ENCODE measurements around the gene MT1F.
A peak's percentile ranks its signal among the peaks of the same experiment; 100 is the strongest.
"Not testable (repeated sequence)": the region's sequence is repeated elsewhere in the genome, so short reads cannot be mapped to it uniquely, and the experiment has no call there.

MT1F gene

DNA sequence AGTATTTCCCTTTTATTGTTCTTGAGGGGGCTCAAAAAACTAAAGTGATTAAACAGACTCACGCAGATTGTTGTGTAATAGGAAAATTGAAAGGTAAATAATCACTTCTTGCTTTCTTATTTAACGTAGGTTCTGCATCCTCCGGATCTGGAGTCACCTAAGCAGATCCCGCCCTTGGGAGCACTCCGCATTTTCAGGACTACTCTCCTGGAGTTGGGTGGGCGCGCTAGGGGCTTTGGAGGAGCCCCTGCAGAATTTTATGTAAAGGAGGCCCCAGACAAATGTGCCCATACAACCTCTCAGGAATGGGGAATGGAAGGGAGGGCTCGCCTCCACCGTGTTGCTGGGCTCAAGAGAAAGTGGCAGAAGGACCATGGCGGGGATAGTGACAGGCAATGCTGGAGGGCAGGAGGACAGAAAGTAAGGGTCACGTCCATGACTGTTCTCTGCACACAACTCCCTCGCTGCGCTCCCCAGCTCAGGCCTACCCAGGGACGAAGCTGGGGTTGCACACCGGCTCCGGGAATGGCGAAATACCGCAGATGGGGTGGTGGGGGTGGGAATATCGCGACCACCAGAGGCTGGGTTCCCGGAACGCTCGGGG, 41.0 kb upstream of the MT1F start:
- no peaks in the 10 kb centered on the region for H3K9me3 ChIP-seq (ENCODE audit: control insufficient read depth, low read depth, low read length)
- H3K27me3 ChIP-seq (ENCODE audit: control insufficient read depth, insufficient read depth, low read length) = peaks cover 87% of the 10 kb centered on the region
- H3K36me3 ChIP-seq (ENCODE audit: control insufficient read depth, low read depth, low read length) = no peaks in the 10 kb centered on the region
- no peak overlapping the region for H3K9ac ChIP-seq (ENCODE audit: low read length)
- H3K4me1 ChIP-seq (ENCODE audit: control insufficient read depth, low read depth, low read length) = peaks cover 16% of the 10 kb centered on the region
- H3K4me3 ChIP-seq (ENCODE audit: low read length) = peak overlapping the region; percentile 62
- no peak overlapping the region for H3K27ac ChIP-seq (ENCODE audit: low read length)

DNA sequence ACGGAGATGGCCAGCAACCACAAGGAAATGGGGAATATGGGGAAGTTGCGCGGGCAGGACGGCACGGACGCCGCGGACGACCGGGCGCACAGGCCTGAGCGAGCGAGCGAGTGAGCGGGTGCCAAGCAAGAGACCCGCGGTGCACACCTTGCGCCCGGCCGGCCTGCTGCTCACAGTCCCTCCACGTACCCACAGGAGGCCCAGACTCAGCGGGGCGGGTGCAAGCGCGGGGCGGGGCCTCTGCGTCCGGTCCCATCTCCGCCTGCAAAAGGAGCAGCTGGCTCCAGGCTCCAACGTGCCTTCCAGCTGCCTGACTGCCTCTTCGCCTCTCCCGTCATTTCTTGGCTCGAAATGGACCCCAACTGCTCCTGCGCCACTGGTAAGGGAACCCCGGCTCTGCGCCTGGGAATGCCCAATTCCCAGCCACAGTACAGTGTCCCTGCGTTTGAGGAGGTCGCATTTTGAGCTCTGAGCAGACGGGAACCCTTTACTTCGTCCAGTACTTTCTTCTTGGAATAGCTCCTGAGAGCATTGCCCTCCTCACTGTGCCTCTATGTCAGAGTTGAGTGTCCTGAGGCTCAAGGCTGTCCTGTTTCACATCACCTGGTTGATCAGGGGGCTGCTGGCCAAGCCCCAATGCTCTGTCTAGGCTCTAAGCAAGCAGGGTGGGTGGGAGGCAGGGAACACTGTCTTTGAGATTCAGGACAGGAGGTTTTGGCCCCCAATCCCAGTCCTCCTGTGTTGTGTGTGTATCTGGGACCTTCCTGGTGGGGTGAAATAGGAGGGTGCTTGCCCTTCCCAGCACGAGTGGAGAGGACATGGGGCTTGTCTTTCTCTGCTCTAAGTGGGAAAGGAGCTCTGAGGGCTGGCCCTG, 40.3 kb upstream of the MT1F start:
- no peak overlapping the region for H3K27ac ChIP-seq (ENCODE audit: low read length)
- H3K4me1 ChIP-seq (ENCODE audit: control insufficient read depth, low read depth, low read length) = peaks cover 18% of the 10 kb centered on the region
- H3K27me3 ChIP-seq (ENCODE audit: control insufficient read depth, insufficient read depth, low read length) = peaks cover 93% of the 10 kb centered on the region
- peak overlapping the region; percentile 62 for H3K4me3 ChIP-seq (ENCODE audit: low read length)
- no peak overlapping the region for H3K9ac ChIP-seq (ENCODE audit: low read length)
- H3K36me3 ChIP-seq (ENCODE audit: control insufficient read depth, low read depth, low read length) = no peaks in the 10 kb centered on the region
- no peaks in the 10 kb centered on the region for H3K9me3 ChIP-seq (ENCODE audit: control insufficient read depth, low read depth, low read length)

DNA sequence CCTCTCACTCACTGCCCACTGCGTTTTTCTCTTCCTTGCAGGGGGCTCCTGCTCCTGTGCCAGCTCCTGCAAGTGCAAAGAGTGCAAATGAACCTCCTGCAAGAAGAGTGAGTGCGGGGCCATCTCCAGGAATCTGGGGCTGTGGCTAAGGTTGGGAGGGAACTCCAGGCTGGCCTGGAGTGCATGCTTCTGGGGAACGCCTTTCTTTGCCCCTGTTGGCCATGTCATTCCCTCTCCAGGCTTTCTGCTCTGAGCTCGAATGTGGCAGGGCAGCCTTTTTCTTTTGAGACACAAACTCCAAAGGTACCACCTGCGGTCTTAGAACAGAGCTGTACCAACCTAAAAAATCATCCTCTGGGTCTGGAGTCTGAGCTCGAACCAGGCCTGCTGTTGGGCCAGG, 39.6 kb upstream of the MT1F start:
- Histone ChIP-seq H3K9me3 (ENCODE audit: control insufficient read depth, low read depth, low read length) (no peaks in the 10 kb centered on the region), H3K4me3 (ENCODE audit: low read length) (no peak overlapping the region), H3K27ac (ENCODE audit: low read length) (no peak overlapping the region), H3K36me3 (ENCODE audit: control insufficient read depth, low read depth, low read length) (no peaks in the 10 kb centered on the region), H3K9ac (ENCODE audit: low read length) (no peak overlapping the region), H3K4me1 (ENCODE audit: control insufficient read depth, low read depth, low read length) (peaks cover 18% of the 10 kb centered on the region), H3K27me3 (ENCODE audit: control insufficient read depth, insufficient read depth, low read length) (peaks cover 100% of the 10 kb centered on the region)

DNA sequence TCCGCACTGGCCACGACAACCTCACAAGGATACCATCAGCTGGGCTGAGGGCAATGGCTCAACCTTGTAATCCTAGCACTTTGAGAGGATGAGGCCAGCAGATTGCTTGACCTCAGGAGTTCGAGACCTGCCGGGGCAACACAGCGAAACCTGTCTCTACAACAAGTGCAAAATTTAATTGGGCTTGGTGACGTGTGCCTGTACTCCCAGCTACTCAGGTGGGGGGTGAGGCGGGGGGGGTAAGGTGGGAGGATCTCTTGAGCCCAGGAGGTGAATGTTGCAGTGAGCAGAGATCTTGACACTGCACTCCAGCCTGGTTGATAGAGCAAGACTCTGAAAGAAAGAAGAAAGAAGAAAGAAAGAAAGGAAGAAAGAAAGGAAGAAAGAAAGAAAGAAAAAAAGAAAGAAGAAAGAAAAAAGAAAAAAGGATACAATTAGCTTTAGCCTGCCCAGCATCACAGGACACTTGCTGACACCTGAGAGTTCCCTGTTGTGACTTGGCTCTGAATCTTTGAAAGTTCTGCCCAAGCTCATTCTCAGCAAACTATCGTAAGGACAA, 37.3 kb upstream of the MT1F start:
- Histone ChIP-seq H3K4me1 (ENCODE audit: control insufficient read depth, low read depth, low read length) (peaks cover 18% of the 10 kb centered on the region), H3K9me3 (ENCODE audit: control insufficient read depth, low read depth, low read length) (no peaks in the 10 kb centered on the region), H3K27me3 (ENCODE audit: control insufficient read depth, insufficient read depth, low read length) (peaks cover 100% of the 10 kb centered on the region), H3K36me3 (ENCODE audit: control insufficient read depth, low read depth, low read length) (no peaks in the 10 kb centered on the region), H3K9ac (ENCODE audit: low read length) (no peak overlapping the region), H3K4me3 (ENCODE audit: low read length) (no peak overlapping the region), H3K27ac (ENCODE audit: low read length) (no peak overlapping the region)

DNA sequence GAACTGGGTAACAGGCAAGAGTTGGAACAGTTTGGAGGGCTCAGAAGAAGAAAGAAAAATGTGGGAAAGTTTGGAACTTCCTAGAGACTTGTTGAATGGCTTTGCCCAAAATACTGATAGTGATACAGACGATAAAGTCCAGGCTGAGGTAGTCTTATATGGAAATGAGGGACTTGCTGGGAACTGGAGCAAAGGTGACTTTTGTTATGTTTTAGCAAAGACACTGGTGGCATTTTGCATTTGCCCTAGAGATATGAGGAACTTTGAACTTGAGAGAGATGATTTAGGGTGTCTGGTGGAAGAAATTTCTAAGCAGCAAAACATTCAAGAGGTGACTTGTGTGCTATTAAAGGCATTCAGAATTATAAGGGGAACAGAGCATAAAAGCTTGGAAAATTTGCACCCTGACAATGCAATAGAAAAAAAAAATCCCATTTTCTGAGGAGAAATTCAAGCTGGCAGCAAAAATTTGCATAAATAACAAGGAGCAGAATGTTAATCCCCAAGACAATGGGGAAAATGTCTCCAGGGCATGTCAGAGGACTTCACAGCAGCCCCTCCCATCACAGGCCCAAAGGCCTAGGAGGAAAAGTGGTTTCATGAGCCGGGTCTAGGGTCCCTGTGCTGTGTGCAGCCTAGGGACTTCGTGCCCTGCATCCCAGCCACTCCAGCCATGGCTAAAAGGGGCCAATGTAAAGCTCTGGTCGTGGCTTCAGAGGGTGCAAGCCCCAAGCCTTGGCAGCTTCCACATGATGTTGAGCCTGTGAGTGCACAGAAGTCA, 35.9 kb upstream of the MT1F start:
- not testable (repeated sequence) for H3K9me3 ChIP-seq (ENCODE audit: control insufficient read depth, low read depth, low read length); H3K36me3 ChIP-seq (ENCODE audit: control insufficient read depth, low read depth, low read length); H3K27ac ChIP-seq (ENCODE audit: low read length); H3K9ac ChIP-seq (ENCODE audit: low read length); H3K4me3 ChIP-seq (ENCODE audit: low read length)
- peaks cover 100% of the 10 kb centered on the region for H3K27me3 ChIP-seq (ENCODE audit: control insufficient read depth, insufficient read depth, low read length)
- peaks cover 25% of the 10 kb centered on the region for H3K4me1 ChIP-seq (ENCODE audit: control insufficient read depth, low read depth, low read length)

DNA sequence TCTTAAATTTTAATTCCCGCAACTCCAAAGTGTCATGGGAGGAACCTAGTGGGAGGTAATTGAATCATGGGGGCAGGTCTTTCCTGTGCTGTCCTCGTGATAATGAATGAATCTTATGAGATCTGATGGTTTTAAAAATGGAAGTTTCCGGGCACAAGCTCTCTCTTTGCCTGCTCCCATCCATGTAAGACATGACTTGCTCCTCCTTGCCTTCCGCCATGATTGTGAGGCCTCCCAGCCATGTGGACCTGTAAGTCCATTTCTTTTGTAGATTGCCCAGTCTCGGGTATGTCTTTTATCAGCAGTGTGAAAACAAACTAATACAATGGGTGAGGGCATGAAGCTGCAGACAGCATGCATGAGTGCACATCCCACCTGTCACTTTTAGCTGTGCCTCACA, 34.6 kb upstream of the MT1F start:
- not testable (repeated sequence) for H3K27ac ChIP-seq (ENCODE audit: low read length); H3K4me3 ChIP-seq (ENCODE audit: low read length); H3K9ac ChIP-seq (ENCODE audit: low read length); H3K9me3 ChIP-seq (ENCODE audit: control insufficient read depth, low read depth, low read length); H3K36me3 ChIP-seq (ENCODE audit: control insufficient read depth, low read depth, low read length)
- Histone ChIP-seq H3K4me1 (ENCODE audit: control insufficient read depth, low read depth, low read length) (peaks cover 21% of the 10 kb centered on the region), H3K27me3 (ENCODE audit: control insufficient read depth, insufficient read depth, low read length) (peaks cover 100% of the 10 kb centered on the region)

DNA sequence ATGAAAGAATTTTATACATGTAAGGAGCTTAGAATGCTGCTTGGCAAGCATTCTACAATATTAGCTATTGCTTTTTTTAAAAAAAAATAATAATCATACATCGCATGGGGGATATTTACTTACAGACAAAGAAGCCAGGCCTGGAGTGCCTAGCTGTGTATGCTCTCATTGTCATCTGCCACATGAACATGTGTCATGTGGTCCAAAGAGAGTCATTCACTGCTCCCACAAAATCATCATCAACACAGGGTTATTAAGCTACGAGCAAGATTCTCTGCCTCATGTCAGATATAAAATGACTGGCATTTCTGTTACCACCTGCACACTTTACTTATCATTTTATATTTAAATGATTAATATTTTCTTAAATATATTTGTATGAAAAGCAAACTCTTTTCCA, 34.1 kb upstream of the MT1F start:
- H3K36me3 ChIP-seq (ENCODE audit: control insufficient read depth, low read depth, low read length) = no peaks in the 10 kb centered on the region
- peaks cover 100% of the 10 kb centered on the region for H3K27me3 ChIP-seq (ENCODE audit: control insufficient read depth, insufficient read depth, low read length)
- H3K27ac ChIP-seq (ENCODE audit: low read length) = no peak overlapping the region
- H3K4me1 ChIP-seq (ENCODE audit: control insufficient read depth, low read depth, low read length) = peaks cover 20% of the 10 kb centered on the region
- no peak overlapping the region for H3K4me3 ChIP-seq (ENCODE audit: low read length)
- H3K9me3 ChIP-seq (ENCODE audit: control insufficient read depth, low read depth, low read length) = no peaks in the 10 kb centered on the region
- no peak overlapping the region for H3K9ac ChIP-seq (ENCODE audit: low read length)

DNA sequence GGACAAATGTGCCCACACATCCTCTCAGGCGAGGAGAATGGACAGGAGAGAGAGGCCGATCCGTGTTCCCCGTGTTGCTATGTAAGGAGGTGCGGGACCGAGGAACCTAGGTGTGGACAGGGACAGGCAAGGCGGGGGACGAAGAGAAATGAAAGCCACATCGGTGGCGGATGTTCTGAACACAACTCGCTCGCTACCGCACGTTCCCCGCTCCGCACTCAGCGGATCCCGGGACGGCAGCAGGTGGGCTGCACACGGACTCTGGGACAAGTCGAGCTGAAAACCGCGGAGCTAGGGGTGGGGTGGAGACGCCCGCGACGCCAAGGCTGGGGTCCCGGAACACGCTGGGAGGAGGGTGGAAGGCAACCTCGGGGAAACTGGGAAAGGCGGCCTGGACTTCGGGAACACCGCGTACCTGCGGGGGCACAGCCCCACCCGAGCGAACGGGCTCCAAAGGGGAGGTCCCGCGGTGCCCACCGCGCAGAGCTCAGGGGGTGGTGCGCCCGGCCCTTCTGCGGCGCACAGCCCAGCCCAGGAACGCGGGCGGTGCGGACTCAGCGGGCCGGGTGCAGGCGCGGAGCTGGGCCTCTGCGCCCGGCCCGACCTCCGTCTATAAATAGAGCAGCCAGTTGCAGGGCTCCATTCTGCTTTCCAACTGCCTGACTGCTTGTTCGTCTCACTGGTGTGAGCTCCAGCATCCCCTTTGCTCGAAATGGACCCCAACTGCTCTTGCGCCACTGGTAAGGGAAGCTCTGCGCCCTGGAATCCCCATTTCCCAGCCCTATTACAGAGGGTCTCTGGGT, 32.4 kb upstream of the MT1F start, which contains the start of gene MT1E:
TSS of gene MT1E (plus strand) at position 642 of the 803 bp plus-strand sequence. CDS start at position 713, 71 bp downstream.
- H3K36me3 ChIP-seq (ENCODE audit: control insufficient read depth, low read depth, low read length) = no peaks in the 10 kb centered on the region
- H3K9ac ChIP-seq (ENCODE audit: low read length) = peak within 1 kb of the TSS; percentile 8
- no peak within 1 kb of the TSS for H3K27ac ChIP-seq (ENCODE audit: low read length)
- peaks cover 20% of the 10 kb centered on the region for H3K4me1 ChIP-seq (ENCODE audit: control insufficient read depth, low read depth, low read length)
- peak within 1 kb of the TSS; percentile 60 for H3K4me3 ChIP-seq (ENCODE audit: low read length)
- H3K27me3 ChIP-seq (ENCODE audit: control insufficient read depth, insufficient read depth, low read length) = peaks cover 100% of the 10 kb centered on the region
- no peaks in the 10 kb centered on the region for H3K9me3 ChIP-seq (ENCODE audit: control insufficient read depth, low read depth, low read length)

DNA sequence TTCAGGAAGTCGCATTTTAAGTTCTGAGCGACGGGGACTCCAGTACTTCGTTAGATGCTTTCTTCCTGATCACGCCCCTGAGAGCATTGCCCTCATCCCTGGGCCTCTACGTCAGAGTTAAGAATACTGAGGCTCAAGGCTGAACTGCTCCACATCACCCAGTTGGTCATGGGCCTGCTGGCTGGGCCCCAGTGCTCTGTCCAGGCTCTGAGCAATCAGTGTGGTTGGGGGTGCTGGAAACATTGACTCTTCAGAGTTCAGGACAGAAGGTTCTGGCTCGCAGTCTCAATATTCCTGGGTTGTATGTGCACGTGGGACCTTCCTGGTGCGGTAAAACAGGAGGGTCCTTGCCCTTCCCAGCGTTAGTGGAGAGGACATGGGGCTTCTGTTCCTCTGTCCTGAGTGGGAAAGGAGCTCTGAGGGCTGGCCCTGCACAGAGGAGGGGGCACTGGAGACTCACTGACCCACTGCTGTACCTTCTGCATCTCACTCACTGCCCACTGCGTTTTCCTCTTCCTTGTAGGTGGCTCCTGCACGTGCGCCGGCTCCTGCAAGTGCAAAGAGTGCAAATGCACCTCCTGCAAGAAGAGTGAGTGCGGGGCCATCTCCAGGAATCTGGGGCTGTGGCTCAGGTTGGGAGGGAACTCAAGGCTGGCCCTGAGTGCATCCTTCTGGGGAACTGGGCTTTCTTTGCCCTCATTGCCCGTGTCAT, 31.7 kb upstream of the MT1F start:
- H3K9ac ChIP-seq (ENCODE audit: low read length) = peak overlapping the region; percentile 8
- H3K4me3 ChIP-seq (ENCODE audit: low read length) = peak overlapping the region; percentile 60
- no peaks in the 10 kb centered on the region for H3K36me3 ChIP-seq (ENCODE audit: control insufficient read depth, low read depth, low read length)
- no peak overlapping the region for H3K27ac ChIP-seq (ENCODE audit: low read length)
- H3K27me3 ChIP-seq (ENCODE audit: control insufficient read depth, insufficient read depth, low read length) = peaks cover 100% of the 10 kb centered on the region
- H3K9me3 ChIP-seq (ENCODE audit: control insufficient read depth, low read depth, low read length) = no peaks in the 10 kb centered on the region
- peaks cover 19% of the 10 kb centered on the region for H3K4me1 ChIP-seq (ENCODE audit: control insufficient read depth, low read depth, low read length)

DNA sequence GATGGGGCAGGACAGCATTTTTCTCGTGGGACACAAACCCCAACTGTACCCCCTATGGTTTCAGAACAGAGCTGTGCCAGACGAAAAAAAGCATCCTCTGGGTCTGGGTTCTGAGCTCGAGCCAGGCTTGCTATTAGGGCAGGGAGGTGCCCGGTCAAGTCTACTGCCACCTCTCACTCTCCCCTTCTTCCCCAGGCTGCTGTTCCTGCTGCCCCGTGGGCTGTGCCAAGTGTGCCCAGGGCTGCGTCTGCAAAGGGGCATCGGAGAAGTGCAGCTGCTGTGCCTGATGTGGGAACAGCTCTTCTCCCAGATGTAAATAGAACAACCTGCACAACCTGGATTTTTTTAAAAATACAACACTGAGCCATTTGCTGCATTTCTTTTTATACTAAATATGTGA, 31.1 kb upstream of the MT1F start:
- H3K4me3 ChIP-seq (ENCODE audit: low read length) = no peak overlapping the region
- H3K27ac ChIP-seq (ENCODE audit: low read length) = no peak overlapping the region
- no peak overlapping the region for H3K9ac ChIP-seq (ENCODE audit: low read length)
- H3K4me1 ChIP-seq (ENCODE audit: control insufficient read depth, low read depth, low read length) = peaks cover 13% of the 10 kb centered on the region
- H3K9me3 ChIP-seq (ENCODE audit: control insufficient read depth, low read depth, low read length) = no peaks in the 10 kb centered on the region
- peaks cover 100% of the 10 kb centered on the region for H3K27me3 ChIP-seq (ENCODE audit: control insufficient read depth, insufficient read depth, low read length)
- H3K36me3 ChIP-seq (ENCODE audit: control insufficient read depth, low read depth, low read length) = no peaks in the 10 kb centered on the region

Measured in iPS-18a (cell line).